Measurements from ENCODE around the gene AK8.

AK8 gene

GRCh38 chr9:132887181-132888120 is 9.4 kb upstream of the AK8 start:
- DNase-seq (ENCODE audit: extremely low read depth in 1 of 2, low read depth in 1 of 2): no peak

- DNase-seq (ENCODE audit: extremely low read depth in 1 of 2, low read depth in 1 of 2): no peak
Measured at GRCh38 chr9:132886334-132886725, 8.2 kb upstream of the AK8 start.

GRCh38 chr9:132885720-132886333 is 7.7 kb upstream of the AK8 start:
- no peak for DNase-seq (ENCODE audit: extremely low read depth in 1 of 2, low read depth in 1 of 2)

- no peak for DNase-seq (ENCODE audit: extremely low read depth in 1 of 2, low read depth in 1 of 2)
Measured at GRCh38 chr9:132883349-132884294, 5.5 kb upstream of the AK8 start.

GRCh38 chr9:132882616-132883015 is 4.5 kb upstream of the AK8 start:
- DNase-seq (ENCODE audit: extremely low read depth in 1 of 2, low read depth in 1 of 2): no peak

GRCh38 chr9:132881826-132882225 is 3.7 kb upstream of the AK8 start:
- no peak for DNase-seq (ENCODE audit: extremely low read depth in 1 of 2, low read depth in 1 of 2)

- no peak for DNase-seq (ENCODE audit: extremely low read depth in 1 of 2, low read depth in 1 of 2)
Measured at GRCh38 chr9:132880324-132880661, 2.2 kb upstream of the AK8 start.

GRCh38 chr9:132879457-132880323 is 1.6 kb upstream of the AK8 start:
- no peak for DNase-seq (ENCODE audit: extremely low read depth in 1 of 2, low read depth in 1 of 2)

GRCh38 chr9:132878695-132879456 is 792 bp upstream of the AK8 start, which contains the start of gene SPACA9:
TSS of gene SPACA9 (plus strand) at chr9:132878898. CDS start at chr9:132883948, 5,050 bp downstream.
- DNase-seq (ENCODE audit: extremely low read depth in 1 of 2, low read depth in 1 of 2): peak in 1 of 2 donors; percentile 20

- DNase-seq (ENCODE audit: extremely low read depth in 1 of 2, low read depth in 1 of 2): no peak
Measured at GRCh38 chr9:132877458-132877823, 643 bp downstream of the AK8 start.

GRCh38 chr9:132876849-132877248 is 1.2 kb downstream of the AK8 start:
- DNase-seq (ENCODE audit: extremely low read depth in 1 of 2, low read depth in 1 of 2): no peak

- DNase-seq (ENCODE audit: extremely low read depth in 1 of 2, low read depth in 1 of 2): no peak
Measured at GRCh38 chr9:132875159-132875558, 2.9 kb downstream of the AK8 start.

GRCh38 chr9:132873403-132873802 is 4.7 kb downstream of the AK8 start:
- no peak for DNase-seq (ENCODE audit: extremely low read depth in 1 of 2, low read depth in 1 of 2)

- no peak for DNase-seq (ENCODE audit: extremely low read depth in 1 of 2, low read depth in 1 of 2)
Measured at GRCh38 chr9:132869266-132869665, 8.8 kb downstream of the AK8 start.

- no peak for DNase-seq (ENCODE audit: extremely low read depth in 1 of 2, low read depth in 1 of 2)
Measured at GRCh38 chr9:132866898-132867297, 11.2 kb downstream of the AK8 start.

GRCh38 chr9:132864691-132865090 is 13.4 kb downstream of the AK8 start:
- DNase-seq (ENCODE audit: extremely low read depth in 1 of 2, low read depth in 1 of 2): no peak

- DNase-seq (ENCODE audit: extremely low read depth in 1 of 2, low read depth in 1 of 2): no peak
Measured at GRCh38 chr9:132864277-132864676, 13.8 kb downstream of the AK8 start.

GRCh38 chr9:132863096-132863495 is 15.0 kb downstream of the AK8 start:
- no peak for DNase-seq (ENCODE audit: extremely low read depth in 1 of 2, low read depth in 1 of 2)

GRCh38 chr9:132862533-132862932 is 15.6 kb downstream of the AK8 start:
- no peak for DNase-seq (ENCODE audit: extremely low read depth in 1 of 2, low read depth in 1 of 2)

- no peak for DNase-seq (ENCODE audit: extremely low read depth in 1 of 2, low read depth in 1 of 2)
Measured at GRCh38 chr9:132861666-132862065, 16.4 kb downstream of the AK8 start.

Data from stimulated activated CD8-positive, alpha-beta memory T cell treated with anti-CD3 and anti-CD28 coated beads, Interleukin-7, amount 100 ng/mL, for 48 hours (primary cell).